Stimulated activated CD8-positive, alpha-beta memory T cell treated with anti-CD3 and anti-CD28 coated beads, Interleukin-15, amount 100 ng/mL, for 1 hour (primary cell): Measurements from ENCODE around the gene GPR27.

ENCODE experiments used
- DNase-seq: peaks from one replicate; pipeline ENCODE4 v3.0.0-alpha.2; 2020; ENCODE audit warnings: low read depth

GPR27 gene

DNA sequence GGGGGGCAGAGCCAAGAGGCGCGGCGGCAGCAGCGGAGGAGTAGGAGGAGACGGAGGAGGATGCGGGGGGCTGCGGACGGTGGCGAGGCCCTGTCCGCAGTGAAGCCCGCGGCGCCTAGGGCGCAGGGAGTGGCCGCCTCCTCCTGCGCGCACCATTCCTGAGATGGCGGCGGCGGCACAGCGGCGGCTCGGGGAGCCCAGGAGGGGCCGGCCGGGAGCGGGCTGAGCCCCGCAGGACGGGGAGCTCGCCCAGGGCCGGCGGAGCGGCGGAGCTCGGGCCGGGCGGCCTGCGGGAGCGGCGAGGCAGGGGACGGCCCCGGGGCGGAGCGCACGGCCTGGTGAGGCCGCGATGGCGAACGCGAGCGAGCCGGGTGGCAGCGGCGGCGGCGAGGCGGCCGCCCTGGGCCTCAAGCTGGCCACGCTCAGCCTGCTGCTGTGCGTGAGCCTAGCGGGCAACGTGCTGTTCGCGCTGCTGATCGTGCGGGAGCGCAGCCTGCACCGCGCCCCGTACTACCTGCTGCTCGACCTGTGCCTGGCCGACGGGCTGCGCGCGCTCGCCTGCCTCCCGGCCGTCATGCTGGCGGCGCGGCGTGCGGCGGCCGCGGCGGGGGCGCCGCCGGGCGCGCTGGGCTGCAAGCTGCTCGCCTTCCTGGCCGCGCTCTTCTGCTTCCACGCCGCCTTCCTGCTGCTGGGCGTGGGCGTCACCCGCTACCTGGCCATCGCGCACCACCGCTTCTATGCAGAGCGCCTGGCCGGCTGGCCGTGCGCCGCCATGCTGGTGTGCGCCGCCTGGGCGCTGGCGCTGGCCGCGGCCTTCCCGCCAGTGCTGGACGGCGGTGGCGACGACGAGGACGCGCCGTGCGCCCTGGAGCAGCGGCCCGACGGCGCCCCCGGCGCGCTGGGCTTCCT is at the start of gene GPR27:
Gene GPR27, plus strand, starts transcription at position 155 of the 909 bp plus-strand sequence. Its CDS starts 195 bp downstream, at position 350.
- DNase-seq: no peak

DNA sequence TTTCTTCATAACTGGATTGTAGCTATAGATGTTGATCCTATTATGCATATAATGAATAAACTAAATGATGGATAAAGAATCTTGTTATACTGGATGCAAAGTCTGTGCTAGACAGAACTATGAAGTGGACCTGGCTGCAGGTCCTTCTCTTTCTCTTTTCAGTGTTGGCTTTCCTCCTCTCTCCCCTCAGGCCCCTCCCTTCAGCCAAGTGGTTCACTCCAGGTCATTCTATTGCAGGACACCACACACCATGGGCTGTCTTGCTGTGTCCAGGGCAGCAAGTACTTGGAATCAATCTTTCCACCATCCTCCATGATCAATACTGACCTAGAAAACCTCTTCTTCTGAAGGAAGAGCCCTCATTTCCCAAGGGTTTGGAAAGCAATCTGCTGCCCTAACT is 48.7 kb upstream of the GPR27 start:
- DNase-seq: no peak

- DNase-seq: no peak
These were observed 48.0 kb upstream of the GPR27 start for GRCh38 chr3:71705681-71706080.

- DNase-seq: no peak
These were observed 46.1 kb upstream of the GPR27 start for GRCh38 chr3:71707595-71707994.

DNA sequence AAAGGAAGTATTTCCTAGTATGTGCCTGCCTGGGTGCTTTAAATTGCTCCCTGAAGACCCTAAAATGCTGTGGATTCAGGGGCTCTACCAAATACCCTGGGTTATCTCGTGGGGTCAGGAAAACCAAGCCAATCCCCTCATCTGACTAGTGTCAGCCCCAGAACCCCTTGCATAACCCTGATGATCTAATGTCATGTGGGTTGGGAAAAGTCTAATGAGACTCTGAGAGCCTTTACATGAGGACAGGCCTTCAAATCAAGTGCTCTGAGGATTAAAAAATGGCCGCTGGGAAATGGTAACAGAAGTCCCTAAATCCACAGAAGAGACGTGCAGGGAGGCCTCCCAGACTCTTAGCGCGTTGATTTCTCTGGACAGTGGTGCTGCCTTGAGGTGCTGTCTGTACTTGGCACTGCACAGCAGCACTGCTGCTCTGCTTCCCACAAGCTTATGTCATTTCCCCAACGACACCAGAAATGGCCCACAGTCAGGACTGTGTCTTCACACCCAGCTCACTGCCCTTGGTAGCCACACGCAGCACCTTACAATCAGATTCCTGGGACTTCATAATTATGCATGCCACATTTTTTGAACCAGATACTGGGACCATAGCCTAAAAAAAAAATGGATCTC is 45.1 kb upstream of the GPR27 start:
- DNase-seq: no peak

GRCh38 chr3:71709908-71710511 is 43.6 kb upstream of the GPR27 start:
- no peak for DNase-seq

GRCh38 chr3:71710906-71711494 is 42.7 kb upstream of the GPR27 start:
- DNase-seq: no peak

- DNase-seq: no peak
These were observed 40.6 kb upstream of the GPR27 start for GRCh38 chr3:71713041-71713440.

GRCh38 chr3:71714595-71714994 is 39.1 kb upstream of the GPR27 start:
- no peak for DNase-seq

GRCh38 chr3:71718072-71718471 is 35.6 kb upstream of the GPR27 start:
- no peak for DNase-seq

- no peak for DNase-seq
These were observed 32.7 kb upstream of the GPR27 start for GRCh38 chr3:71721002-71721401.

DNA sequence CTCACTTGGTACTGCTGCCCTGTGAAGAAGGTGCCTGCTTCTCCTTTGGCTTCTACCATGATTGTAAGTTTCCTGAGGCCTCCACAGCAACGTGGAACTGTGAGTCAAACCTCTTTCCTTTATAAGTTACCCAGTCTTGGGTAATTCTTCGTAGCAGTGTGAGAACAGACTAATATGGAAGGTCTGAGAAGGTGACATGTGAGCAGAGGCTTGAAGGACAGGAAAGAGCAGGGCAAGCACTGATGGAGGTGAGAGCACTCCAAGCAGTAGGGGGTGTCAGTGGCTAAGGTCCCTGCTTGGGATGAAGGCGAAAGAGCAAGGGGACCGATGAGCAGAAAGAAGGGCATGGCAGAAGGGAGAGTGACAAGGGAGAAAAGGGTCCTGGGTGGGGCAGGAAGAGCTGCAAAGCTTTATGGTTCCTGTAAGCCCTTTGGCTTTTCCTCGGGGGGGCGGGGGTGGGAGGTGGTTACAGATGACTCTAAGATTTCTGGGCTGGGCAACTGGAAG is 32.0 kb upstream of the GPR27 start:
- DNase-seq: no peak

DNA sequence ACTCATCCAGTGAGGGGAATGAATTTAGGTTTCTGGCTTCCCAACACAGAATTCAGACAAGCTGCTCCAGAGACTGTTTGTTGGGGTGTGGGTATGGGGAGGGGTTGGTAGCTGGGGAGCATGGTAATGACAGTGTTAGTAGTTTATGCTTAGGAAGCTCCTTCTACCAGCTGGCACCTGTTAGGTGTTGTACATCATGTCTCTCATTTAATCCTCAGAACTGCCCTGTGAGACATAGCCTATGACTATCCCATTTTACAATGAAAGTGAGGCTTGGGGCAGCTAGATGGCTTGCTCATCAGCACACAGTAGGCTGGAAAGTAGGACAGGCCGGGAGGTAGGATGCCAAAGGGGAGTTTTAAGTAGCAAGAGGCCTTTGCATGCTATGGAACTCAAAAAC is 31.0 kb upstream of the GPR27 start:
- DNase-seq: no peak

GRCh38 chr3:71723452-71724170 is 30.0 kb upstream of the GPR27 start:
- DNase-seq: no peak

GRCh38 chr3:71724171-71724453 is 29.5 kb upstream of the GPR27 start:
- no peak for DNase-seq

DNA sequence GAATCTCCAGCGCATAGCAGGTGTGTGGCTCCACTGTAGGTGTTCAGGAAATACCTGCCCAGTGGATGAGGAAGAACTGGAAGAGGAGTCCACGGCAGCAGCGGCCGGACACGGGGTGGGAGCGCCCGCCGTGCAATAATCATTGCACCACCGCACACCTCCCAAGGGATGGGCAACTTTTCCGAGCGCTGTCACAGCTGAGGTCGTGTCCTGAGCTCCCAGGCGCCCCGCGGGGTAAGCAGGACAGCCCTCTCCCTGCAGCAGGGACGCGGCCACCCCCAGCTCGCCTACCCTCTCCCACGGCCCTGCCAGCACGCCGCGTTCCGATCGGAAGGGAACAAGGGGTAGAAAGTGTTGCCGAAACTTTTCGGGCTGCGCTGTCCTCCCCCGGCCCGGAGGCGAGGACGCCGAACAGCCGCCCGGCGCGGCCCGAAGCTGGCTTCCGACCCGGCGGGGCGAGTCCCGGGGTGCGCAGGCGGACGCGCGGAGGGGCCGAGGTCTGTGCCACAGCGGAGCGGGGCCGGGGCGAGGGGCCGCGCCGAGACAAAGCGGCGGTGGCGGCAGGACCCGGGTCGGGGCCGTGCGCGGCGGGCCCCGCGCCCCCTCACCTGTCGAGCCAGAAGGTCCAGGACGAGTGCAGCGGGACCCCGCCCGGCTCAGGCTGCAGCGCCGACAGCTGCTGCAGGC is 28.9 kb upstream of the GPR27 start:
- DNase-seq: no peak

- DNase-seq: no peak
These were observed 28.2 kb upstream of the GPR27 start, which contains the start of gene EIF4E3 for GRCh38 chr3:71725271-71725991. Gene EIF4E3, minus strand, starts transcription at chr3:71725402. Its CDS starts 35 bp downstream, at chr3:71725367.

- no peak for DNase-seq
These were observed 27.5 kb upstream of the GPR27 start for GRCh38 chr3:71726146-71726545.

- DNase-seq: no peak
These were observed 24.9 kb upstream of the GPR27 start for GRCh38 chr3:71728632-71729342.

- no peak for DNase-seq
These were observed 21.0 kb upstream of the GPR27 start for GRCh38 chr3:71732637-71733036.
